ENCODE data around the gene MED15.

GRCh38 chr22:20588092-20588842, 80.9 kb downstream of the MED15 start:
- TF ChIP-seq, protein P1, sequence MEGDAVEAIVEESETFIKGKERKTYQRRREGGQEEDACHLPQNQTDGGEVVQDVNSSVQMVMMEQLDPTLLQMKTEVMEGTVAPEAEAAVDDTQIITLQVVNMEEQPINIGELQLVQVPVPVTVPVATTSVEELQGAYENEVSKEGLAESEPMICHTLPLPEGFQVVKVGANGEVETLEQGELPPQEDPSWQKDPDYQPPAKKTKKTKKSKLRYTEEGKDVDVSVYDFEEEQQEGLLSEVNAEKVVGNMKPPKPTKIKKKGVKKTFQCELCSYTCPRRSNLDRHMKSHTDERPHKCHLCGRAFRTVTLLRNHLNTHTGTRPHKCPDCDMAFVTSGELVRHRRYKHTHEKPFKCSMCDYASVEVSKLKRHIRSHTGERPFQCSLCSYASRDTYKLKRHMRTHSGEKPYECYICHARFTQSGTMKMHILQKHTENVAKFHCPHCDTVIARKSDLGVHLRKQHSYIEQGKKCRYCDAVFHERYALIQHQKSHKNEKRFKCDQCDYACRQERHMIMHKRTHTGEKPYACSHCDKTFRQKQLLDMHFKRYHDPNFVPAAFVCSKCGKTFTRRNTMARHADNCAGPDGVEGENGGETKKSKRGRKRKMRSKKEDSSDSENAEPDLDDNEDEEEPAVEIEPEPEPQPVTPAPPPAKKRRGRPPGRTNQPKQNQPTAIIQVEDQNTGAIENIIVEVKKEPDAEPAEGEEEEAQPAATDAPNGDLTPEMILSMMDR (IDR thresholded peaks at IDR 0.05 in 8 of 11, conservative IDR thresholded peaks at IDR 0.05 in 3 of 11): no peak
- no peak for TF ChIP-seq POLR2A (IDR thresholded peaks at IDR 0.05)
- TF ChIP-seq POLR2AphosphoS5 (IDR thresholded peaks at IDR 0.05): peak in 1 of 3 donors; percentile 30
